ENCODE measurements around the gene APOBEC3F.

The APOBEC3F gene

DNA sequence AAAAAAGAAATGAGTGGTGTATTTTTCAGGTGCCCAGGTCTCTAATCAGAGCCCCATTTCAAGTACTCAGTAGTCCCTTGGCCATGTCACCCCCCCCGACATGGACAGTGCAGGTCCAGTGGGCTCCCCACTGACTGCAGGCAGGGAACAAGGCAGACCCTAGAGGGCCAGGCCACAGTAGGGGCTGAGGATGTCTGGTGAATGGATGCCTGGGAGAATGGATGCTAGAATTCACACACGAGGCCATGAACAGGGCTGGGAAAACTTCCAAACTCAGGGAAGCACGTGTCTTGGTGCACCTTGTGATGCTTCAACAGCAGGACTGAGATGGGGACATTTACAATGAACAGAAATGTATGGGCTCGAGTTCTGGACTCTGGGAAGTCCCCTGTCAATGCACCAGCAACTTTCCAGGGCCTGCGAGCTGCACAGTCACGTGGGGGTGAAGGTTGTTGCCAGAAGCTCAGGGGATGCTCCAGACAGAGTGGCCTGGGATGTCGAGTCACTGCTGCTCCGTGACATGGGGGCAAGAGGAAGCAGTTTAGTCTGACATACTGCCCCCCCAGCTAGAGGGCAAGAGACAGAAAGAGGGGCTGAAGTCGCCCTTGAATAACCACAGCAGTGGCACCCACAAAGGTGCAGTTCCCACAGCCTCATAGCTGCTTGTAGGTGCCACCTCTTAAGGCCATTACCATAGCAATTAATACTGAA lies 39.5 kb downstream of the APOBEC3F start:
- H3K36me3 ChIP-seq (ENCODE audit: control insufficient read depth, low read length): no peaks in the 10 kb centered on the region
- no peak overlapping the region for H3K4me3 ChIP-seq (ENCODE audit: low read length)
- peaks cover 31% of the 10 kb centered on the region for H3K4me1 ChIP-seq (ENCODE audit: control insufficient read depth, low read length)
- H3K9me2 ChIP-seq (replicated peaks; ENCODE audit: control insufficient read depth, low read length): no peaks in the 10 kb centered on the region
- no peaks in the 10 kb centered on the region for H3F3A ChIP-seq (ENCODE audit: control insufficient read depth, insufficient read depth)
- no peak for TF ChIP-seq EZH2phosphoT487 (IDR thresholded peaks at IDR 0.05; ENCODE audit: borderline replicate concordance, low read length)
- TF ChIP-seq, protein P1, sequence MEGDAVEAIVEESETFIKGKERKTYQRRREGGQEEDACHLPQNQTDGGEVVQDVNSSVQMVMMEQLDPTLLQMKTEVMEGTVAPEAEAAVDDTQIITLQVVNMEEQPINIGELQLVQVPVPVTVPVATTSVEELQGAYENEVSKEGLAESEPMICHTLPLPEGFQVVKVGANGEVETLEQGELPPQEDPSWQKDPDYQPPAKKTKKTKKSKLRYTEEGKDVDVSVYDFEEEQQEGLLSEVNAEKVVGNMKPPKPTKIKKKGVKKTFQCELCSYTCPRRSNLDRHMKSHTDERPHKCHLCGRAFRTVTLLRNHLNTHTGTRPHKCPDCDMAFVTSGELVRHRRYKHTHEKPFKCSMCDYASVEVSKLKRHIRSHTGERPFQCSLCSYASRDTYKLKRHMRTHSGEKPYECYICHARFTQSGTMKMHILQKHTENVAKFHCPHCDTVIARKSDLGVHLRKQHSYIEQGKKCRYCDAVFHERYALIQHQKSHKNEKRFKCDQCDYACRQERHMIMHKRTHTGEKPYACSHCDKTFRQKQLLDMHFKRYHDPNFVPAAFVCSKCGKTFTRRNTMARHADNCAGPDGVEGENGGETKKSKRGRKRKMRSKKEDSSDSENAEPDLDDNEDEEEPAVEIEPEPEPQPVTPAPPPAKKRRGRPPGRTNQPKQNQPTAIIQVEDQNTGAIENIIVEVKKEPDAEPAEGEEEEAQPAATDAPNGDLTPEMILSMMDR (IDR thresholded peaks at IDR 0.05; ENCODE audit: low read depth, low read length, poor library complexity, severe bottlenecking): no peak
- H3K79me2 ChIP-seq (ENCODE audit: control insufficient read depth, low read length): peaks cover 4% of the 10 kb centered on the region; the same call in 1 of the 2 replicates
- H3K4me2 ChIP-seq (ENCODE audit: low read length): no peak overlapping the region
- no peaks in the 10 kb centered on the region for H4K20me1 ChIP-seq (ENCODE audit: control insufficient read depth, insufficient read depth, low read depth, low read length)
- no peaks in the 10 kb centered on the region for H3K9me3 ChIP-seq (ENCODE audit: control insufficient read depth, insufficient read depth, low read length)
- H3K27ac ChIP-seq (ENCODE audit: low read depth, low read length): no peak overlapping the region
- no peaks in the 10 kb centered on the region for H3K27me3 ChIP-seq (ENCODE audit: control insufficient read depth, low read length)

DNA sequence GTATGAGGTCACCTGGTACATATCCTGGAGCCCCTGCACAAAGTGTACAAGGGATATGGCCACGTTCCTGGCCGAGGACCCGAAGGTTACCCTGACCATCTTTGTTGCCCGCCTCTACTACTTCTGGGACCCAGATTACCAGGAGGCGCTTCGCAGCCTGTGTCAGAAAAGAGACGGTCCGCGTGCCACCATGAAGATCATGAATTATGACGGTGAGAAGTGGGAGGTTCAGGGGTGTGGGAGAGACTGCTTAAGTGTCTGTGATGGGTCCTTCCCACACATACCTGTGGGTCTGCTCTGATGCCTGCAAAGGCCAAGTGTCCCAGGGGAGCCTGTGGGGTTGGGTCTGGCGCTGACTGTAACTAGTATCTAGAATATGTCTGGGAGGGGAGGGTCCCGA lies 40.4 kb downstream of the APOBEC3F start:
- Histone ChIP-seq H3K4me3 (ENCODE audit: low read length) (no peak overlapping the region), H3K4me1 (ENCODE audit: control insufficient read depth, low read length) (peaks cover 28% of the 10 kb centered on the region), H3K36me3 (ENCODE audit: control insufficient read depth, low read length) (no peaks in the 10 kb centered on the region), H4K20me1 (ENCODE audit: control insufficient read depth, insufficient read depth, low read depth, low read length) (no peaks in the 10 kb centered on the region), H3K27me3 (ENCODE audit: control insufficient read depth, low read length) (no peaks in the 10 kb centered on the region), H3K9me2 (replicated peaks; ENCODE audit: control insufficient read depth, low read length) (no peaks in the 10 kb centered on the region), H3K9me3 (ENCODE audit: control insufficient read depth, insufficient read depth, low read length) (no peaks in the 10 kb centered on the region), H3K4me2 (ENCODE audit: low read length) (no peak overlapping the region), H3K79me2 (ENCODE audit: control insufficient read depth, low read length) (peaks cover 4% of the 10 kb centered on the region; the same call in 1 of the 2 replicates), H3F3A (ENCODE audit: control insufficient read depth, insufficient read depth) (no peaks in the 10 kb centered on the region), H3K27ac (ENCODE audit: low read depth, low read length) (no peak overlapping the region)
- TF ChIP-seq, protein P1 (IDR thresholded peaks at IDR 0.05; ENCODE audit: low read depth, low read length, poor library complexity, severe bottlenecking): no peak
- TF ChIP-seq EZH2phosphoT487 (IDR thresholded peaks at IDR 0.05; ENCODE audit: borderline replicate concordance, low read length): no peak

DNA sequence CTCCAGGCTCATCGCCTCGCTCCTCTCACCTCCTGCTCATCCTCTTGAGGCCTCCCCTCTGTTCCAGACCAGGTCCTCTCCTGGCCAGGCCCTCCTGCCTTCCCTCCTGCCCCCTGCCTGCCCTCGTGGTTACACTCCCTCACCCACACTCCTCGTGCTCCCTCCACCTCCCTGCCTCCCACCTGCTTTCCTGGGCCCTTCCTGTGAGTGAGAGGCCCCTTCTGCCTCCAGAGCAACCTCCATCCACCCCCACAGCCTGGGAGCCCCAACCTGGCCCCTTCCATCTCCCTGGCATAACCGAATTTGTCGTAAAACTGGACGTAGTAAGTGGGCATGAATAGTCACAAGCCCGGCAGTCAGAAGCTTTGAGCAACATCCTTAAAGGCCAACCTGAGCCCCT lies 40.9 kb downstream of the APOBEC3F start:
- Histone ChIP-seq H3F3A (ENCODE audit: control insufficient read depth, insufficient read depth) (no peaks in the 10 kb centered on the region), H3K4me3 (ENCODE audit: low read length) (no peak overlapping the region), H3K4me2 (ENCODE audit: low read length) (no peak overlapping the region), H3K27ac (ENCODE audit: low read depth, low read length) (no peak overlapping the region), H3K4me1 (ENCODE audit: control insufficient read depth, low read length) (peaks cover 22% of the 10 kb centered on the region), H4K20me1 (ENCODE audit: control insufficient read depth, insufficient read depth, low read depth, low read length) (no peaks in the 10 kb centered on the region), H3K9me3 (ENCODE audit: control insufficient read depth, insufficient read depth, low read length) (no peaks in the 10 kb centered on the region), H3K79me2 (ENCODE audit: control insufficient read depth, low read length) (peaks cover 4% of the 10 kb centered on the region; the same call in 1 of the 2 replicates), H3K9me2 (replicated peaks; ENCODE audit: control insufficient read depth, low read length) (no peaks in the 10 kb centered on the region), H3K36me3 (ENCODE audit: control insufficient read depth, low read length) (no peaks in the 10 kb centered on the region), H3K27me3 (ENCODE audit: control insufficient read depth, low read length) (no peaks in the 10 kb centered on the region)
- no peak for TF ChIP-seq EZH2phosphoT487 (IDR thresholded peaks at IDR 0.05; ENCODE audit: borderline replicate concordance, low read length)
- TF ChIP-seq, protein P1 (IDR thresholded peaks at IDR 0.05; ENCODE audit: low read depth, low read length, poor library complexity, severe bottlenecking): no peak

All from DOHH2 (cell line).